GM13977 (cell line): ENCODE results near the gene INTS2.

Source experiments
- DNase-seq: peaks from one replicate; pipeline ENCODE4 v3.0.0; 2012; ENCODE audit warnings: low spot score
- in situ Hi-C: fragments of 300-500 bp; cut with MboI; formaldehyde crosslinking; loops from one replicate; pipeline ENCODE4 v1.12.0; 2022; ENCODE audit warnings: low sequenced_read_pairs, low pct_unique_long_range_greater_than_20kb, mixed read lengths, inconsistent platforms; ENCODE audit not compliant: unreplicated experiment
- TF ChIP-seq, protein P1 (sequence below): IDR thresholded peaks from 2 replicates; pipeline ENCODE4 v1.5.1; 2012; ENCODE audit warnings: mild to moderate bottlenecking, control low read depth; ENCODE audit not compliant: insufficient read depth; ENCODE audit errors: extremely low read depth, missing control alignments

The INTS2 gene

GRCh38 chr17:61856035-61856434 lies 71.7 kb downstream of the INTS2 start:
- in situ Hi-C loops = no loop called here
- DNase-seq = no peak
- TF ChIP-seq, protein P1, sequence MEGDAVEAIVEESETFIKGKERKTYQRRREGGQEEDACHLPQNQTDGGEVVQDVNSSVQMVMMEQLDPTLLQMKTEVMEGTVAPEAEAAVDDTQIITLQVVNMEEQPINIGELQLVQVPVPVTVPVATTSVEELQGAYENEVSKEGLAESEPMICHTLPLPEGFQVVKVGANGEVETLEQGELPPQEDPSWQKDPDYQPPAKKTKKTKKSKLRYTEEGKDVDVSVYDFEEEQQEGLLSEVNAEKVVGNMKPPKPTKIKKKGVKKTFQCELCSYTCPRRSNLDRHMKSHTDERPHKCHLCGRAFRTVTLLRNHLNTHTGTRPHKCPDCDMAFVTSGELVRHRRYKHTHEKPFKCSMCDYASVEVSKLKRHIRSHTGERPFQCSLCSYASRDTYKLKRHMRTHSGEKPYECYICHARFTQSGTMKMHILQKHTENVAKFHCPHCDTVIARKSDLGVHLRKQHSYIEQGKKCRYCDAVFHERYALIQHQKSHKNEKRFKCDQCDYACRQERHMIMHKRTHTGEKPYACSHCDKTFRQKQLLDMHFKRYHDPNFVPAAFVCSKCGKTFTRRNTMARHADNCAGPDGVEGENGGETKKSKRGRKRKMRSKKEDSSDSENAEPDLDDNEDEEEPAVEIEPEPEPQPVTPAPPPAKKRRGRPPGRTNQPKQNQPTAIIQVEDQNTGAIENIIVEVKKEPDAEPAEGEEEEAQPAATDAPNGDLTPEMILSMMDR = no peak

- in situ Hi-C loops = no loop called here
- TF ChIP-seq, protein P1 = no peak
- no peak for DNase-seq
Measured at GRCh38 chr17:61852857-61853256, 74.9 kb downstream of the INTS2 start.

DNA sequence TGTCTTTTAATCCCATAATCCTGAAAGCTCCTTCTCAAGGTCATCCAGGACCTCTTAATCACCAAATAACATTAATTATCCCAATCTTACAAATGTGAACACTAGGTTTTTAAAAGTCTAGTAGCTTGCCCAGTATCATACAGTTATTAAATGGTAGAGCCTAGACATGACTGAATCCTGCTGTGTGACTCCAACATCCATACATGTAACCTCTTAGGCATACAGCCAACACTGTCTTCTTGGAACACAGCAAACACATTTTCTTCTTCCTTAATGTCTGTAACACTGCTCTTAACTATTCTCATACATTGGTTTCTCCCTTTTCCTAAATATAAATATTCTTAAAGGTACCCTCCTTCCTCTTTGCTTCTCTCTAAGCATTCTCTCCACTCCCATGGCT lies 78.1 kb downstream of the INTS2 start:
- TF ChIP-seq, protein P1 = no peak
- DNase-seq = no peak
- in situ Hi-C loops = loop anchor here (25.0 kb wide), 1 partner anchor 437 kb away; no protein-coding TSS in a partner anchor

DNA sequence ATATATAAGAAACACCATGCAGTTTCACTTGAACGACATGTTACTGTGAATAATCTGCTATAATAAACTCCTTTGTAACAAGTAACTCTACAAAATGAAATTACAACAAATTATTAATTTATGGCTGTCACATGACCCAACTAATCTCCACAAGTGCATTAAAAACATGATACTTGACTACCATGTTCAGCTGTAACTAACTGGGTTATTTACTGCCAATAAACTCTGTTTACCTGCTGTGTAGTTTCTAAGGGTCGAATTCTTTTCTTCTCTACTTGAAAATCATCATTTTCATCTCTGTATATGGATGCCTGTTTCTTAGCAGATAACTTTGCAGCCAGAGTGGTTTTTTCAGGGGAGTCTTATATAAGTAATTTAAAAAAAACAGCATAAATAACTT lies 78.9 kb downstream of the INTS2 start:
- TF ChIP-seq, protein P1 = no peak
- in situ Hi-C loops = loop anchor here (25.0 kb wide), 1 partner anchor 437 kb away; no protein-coding TSS in a partner anchor
- no peak for DNase-seq

- in situ Hi-C loops = loop anchor here (25.0 kb wide), 1 partner anchor 436 kb away; no protein-coding TSS in a partner anchor
- no peak for DNase-seq
- TF ChIP-seq, protein P1 = no peak
Measured at GRCh38 chr17:61848247-61848646, 79.5 kb downstream of the INTS2 start.

GRCh38 chr17:61847659-61848058 lies 80.1 kb downstream of the INTS2 start:
- no peak for DNase-seq
- in situ Hi-C loops = loop anchor here (25.0 kb wide), 1 partner anchor 435 kb away; no protein-coding TSS in a partner anchor
- TF ChIP-seq, protein P1 = no peak
